Caco-2 (cell line): ENCODE measurements around the gene SCFD2. TPM values are rescaled to one million over a fixed set of nuclear protein-coding genes. Genes with fewer than 3 reads are reported as not detected.

Experiments
- BruUV-seq: library from RNA; stranded (reverse); fragments of 400-500 nt; replicated peaks from 2 replicates; lab custom pipeline; 2021; lab: Mats Ljungman, UMichigan
- CTCF ChIA-PET: fragments of 300-600 bp; sonication (Branson Sonifier 250); formaldehyde crosslinking; loops from one replicate; lab custom pipeline; 2022; ENCODE audit warnings: antibody characterized with exemption; lab: Charles Lee
- POLR2A ChIA-PET: fragments of 300-600 bp; sonication (Branson Sonifier 250); formaldehyde crosslinking; loops from one replicate; lab custom pipeline; 2022; ENCODE audit warnings: antibody characterized with exemption; lab: Charles Lee
- DNase-seq, 2 experiments: peaks; one replicate each; pipeline versions ENCODE4 v3.0.0 to v3.0.0-alpha.2; 2020 to 2022
- H3K27me3 ChIP-seq: replicated peaks from 2 replicates; pipeline ENCODE4 v1.6.0; 2011; ENCODE audit warnings: low read length; ENCODE audit not compliant: control insufficient read depth, insufficient read depth
- H3K36me3 ChIP-seq: 2 replicates; pipeline ENCODE4 v1.5.1; 2011; ENCODE audit warnings: low read length; ENCODE audit not compliant: control insufficient read depth, insufficient read depth
- H3K4me1 ChIP-seq: fragments of 250-450 bp; sonication (Bioruptor Pico); 2 replicates; pipeline ENCODE4 v1.5.1; 2020; ENCODE audit warnings: mild to moderate bottlenecking
- H3K4me3 ChIP-seq: 2 replicates; pipeline ENCODE4 v1.5.1; 2011; ENCODE audit warnings: low read depth, mild to moderate bottlenecking, control low read depth, low read length
- H3K9me3 ChIP-seq: fragments of 250-450 bp; sonication (Bioruptor Pico); 2 replicates; pipeline ENCODE4 v1.5.1; 2020; ENCODE audit warnings: mild to moderate bottlenecking, moderate library complexity
- H3K27ac Mint-ChIP-seq: one replicate; pipeline ENCODE4 v1.8.0; 2022; ENCODE audit warnings: mixed read lengths; ENCODE audit not compliant: unreplicated experiment
- H3K27me3 Mint-ChIP-seq: one replicate; pipeline ENCODE4 v1.8.0; 2022; ENCODE audit warnings: mixed read lengths; ENCODE audit not compliant: insufficient read depth, unreplicated experiment
- H3K36me3 Mint-ChIP-seq: one replicate; pipeline ENCODE4 v1.8.0; 2022; ENCODE audit warnings: mild to moderate bottlenecking, mixed read lengths; ENCODE audit not compliant: insufficient read depth, unreplicated experiment
- H3K4me1 Mint-ChIP-seq: one replicate; pipeline ENCODE4 v1.8.0; 2022; ENCODE audit warnings: low read depth, mixed read lengths; ENCODE audit not compliant: unreplicated experiment
- H3K4me3 Mint-ChIP-seq: one replicate; pipeline ENCODE4 v1.8.0; 2022; ENCODE audit warnings: mild to moderate bottlenecking, moderate library complexity, mixed read lengths; ENCODE audit not compliant: unreplicated experiment
- H3K9me3 Mint-ChIP-seq: one replicate; pipeline ENCODE4 v1.8.0; 2022; ENCODE audit warnings: mixed read lengths; ENCODE audit not compliant: unreplicated experiment
- CTCF ChIP-seq, 2 experiments: fragments of 200-600 bp in 1 of 2; IDR thresholded peaks; 1 replicate in 1 of 2; 2 replicates in 1 of 2; pipeline versions ENCODE4 v1.5.1 to v1.8.0; 2011 to 2022; ENCODE audit warnings: antibody characterized with exemption in 1 of 2, control low read depth in 1 of 2, inconsistent platforms in 1 of 2, low read depth in 1 of 2, low read length in 1 of 2, mild to moderate bottlenecking in 1 of 2, moderate library complexity in 1 of 2; ENCODE audit not compliant: insufficient read depth in 1 of 2, severe bottlenecking in 1 of 2, unreplicated experiment in 1 of 2
- intact Hi-C: fragments of 100-400 bp; cut with micrococcal nuclease; formaldehyde crosslinking; loops from one replicate; pipeline ENCODE4 v1.10.0; 2022; ENCODE audit not compliant: unreplicated experiment
- total RNA-seq: library from RNA; stranded (reverse); gene quantifications from 2 replicates; pipeline ENCODE4 v1.2.3, GENCODE V29; 2022

The SCFD2 gene
- total RNA-seq, 1 experiment from 2014 or later = 12.2 TPM

DNA sequence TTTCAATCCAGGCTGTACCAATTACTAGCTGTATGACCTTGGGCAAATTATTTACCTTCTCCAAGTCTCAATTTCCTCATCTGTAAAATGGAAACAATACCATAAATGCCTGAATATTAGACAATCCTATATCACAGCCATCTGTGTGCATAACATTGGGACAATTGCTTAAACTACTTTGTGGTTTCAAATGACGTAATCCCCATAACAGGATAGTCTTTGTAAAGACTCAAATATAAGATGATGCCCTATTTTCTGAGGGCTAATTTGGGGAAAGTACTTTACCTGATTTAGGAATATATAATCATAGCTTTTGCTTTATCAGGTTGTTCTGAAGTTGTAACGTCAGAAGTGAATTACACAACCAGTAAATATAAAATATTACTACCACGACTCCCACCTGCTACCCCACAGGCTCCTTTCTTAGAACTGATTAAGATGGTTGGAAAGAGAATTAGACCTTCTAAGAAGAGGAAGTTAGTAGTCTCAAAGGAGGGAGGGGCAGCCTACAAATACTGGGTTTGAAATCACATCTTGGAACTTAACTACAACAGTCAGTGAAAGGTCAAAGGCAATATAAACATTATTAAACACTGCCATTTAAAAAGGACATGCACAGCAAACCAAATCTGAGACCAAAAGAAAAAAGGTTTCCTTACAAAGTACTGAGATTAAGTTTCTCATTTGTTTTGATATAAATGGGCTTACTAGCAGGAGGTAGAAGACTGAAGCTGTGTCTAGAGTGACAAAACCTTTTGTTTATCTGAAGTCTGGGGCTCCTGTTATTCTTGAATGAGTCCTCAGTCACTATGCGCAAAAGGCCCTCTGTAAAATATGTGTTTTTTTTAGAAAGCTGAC is 215.0 kb downstream of the SCFD2 start:
- Histone ChIP-seq H3K27me3 (no peaks in the 10 kb centered on the region), H3K36me3 (no peaks in the 10 kb centered on the region), H3K9me3 (no peaks in the 10 kb centered on the region), H3K4me3 (no peak overlapping the region), H3K4me1 (no peaks in the 10 kb centered on the region)
- no peaks in the 10 kb centered on the region for H3K36me3 Mint-ChIP-seq
- peaks cover 20% of the 10 kb centered on the region for H3K9me3 Mint-ChIP-seq
- H3K27me3 Mint-ChIP-seq = no peaks in the 10 kb centered on the region
- H3K27ac Mint-ChIP-seq = no peak overlapping the region
- no peak for TF ChIP-seq CTCF (IDR thresholded peaks at IDR 0.05; ENCODE audit: insufficient read depth in 1 of 2, low read depth in 1 of 2, low read length in 1 of 2, severe bottlenecking in 1 of 2, unreplicated experiment in 1 of 2)
- no peaks in the 10 kb centered on the region for H3K4me1 Mint-ChIP-seq
- POLR2A ChIA-PET = no interaction called here
- H3K4me3 Mint-ChIP-seq = no peak overlapping the region
- no TSS peak for BruUV-seq
- CTCF ChIA-PET = no interaction called here
- DNase-seq = no peak
- intact Hi-C loops = no loop called here

DNA sequence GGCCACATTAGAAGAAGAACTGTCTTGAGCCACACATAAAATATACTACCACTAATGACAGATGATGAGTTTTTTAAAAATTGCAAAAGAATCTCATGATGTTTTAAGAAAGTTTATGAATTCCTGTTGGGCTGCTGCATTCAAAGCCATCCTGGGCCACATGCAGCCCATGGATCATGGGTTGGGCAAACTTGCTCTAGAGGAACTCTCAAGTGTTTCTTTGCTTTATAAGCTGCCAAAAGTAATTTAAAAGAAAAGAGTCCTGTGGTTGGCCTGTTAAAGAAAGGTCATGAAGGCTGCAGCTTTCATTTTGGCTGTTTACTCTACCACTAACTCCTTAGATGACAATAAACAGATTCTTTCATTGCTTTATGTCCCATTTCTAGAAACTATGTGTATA is 218.2 kb downstream of the SCFD2 start:
- Mint-ChIP-seq H3K27me3 (no peaks in the 10 kb centered on the region), H3K9me3 (no peaks in the 10 kb centered on the region), H3K27ac (no peak overlapping the region), H3K4me1 (no peaks in the 10 kb centered on the region), H3K36me3 (no peaks in the 10 kb centered on the region), H3K4me3 (no peak overlapping the region)
- ChIA-PET CTCF (no interaction called here), POLR2A (no interaction called here)
- TF ChIP-seq CTCF (IDR thresholded peaks at IDR 0.05; ENCODE audit: insufficient read depth in 1 of 2, low read depth in 1 of 2, low read length in 1 of 2, severe bottlenecking in 1 of 2, unreplicated experiment in 1 of 2) = no peak
- no peak for DNase-seq
- H3K9me3 ChIP-seq = no peaks in the 10 kb centered on the region
- H3K27me3 ChIP-seq = no peaks in the 10 kb centered on the region
- H3K4me3 ChIP-seq = no peak overlapping the region
- intact Hi-C loops = no loop called here
- no peaks in the 10 kb centered on the region for H3K36me3 ChIP-seq
- no peaks in the 10 kb centered on the region for H3K4me1 ChIP-seq
- BruUV-seq = no TSS peak

DNA sequence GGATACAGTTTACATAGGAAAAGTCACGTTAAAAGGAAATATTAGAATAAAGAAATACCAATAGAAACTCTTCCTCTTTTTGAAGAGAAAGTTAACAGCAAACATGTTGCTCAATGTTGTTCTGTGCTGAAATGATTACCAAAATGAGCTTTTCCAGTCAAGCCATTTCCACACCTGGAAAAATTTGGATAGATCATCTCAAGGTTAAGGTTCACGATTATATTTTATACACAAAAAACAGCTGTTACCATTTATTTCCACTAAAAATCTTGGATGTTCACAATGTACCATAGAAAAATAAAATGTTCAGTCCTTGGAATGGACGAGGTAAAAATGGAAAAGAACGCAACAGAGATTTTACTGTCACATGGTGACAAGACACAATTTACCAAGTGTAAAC is 218.7 kb downstream of the SCFD2 start:
- Mint-ChIP-seq H3K27ac (no peak overlapping the region), H3K4me3 (no peak overlapping the region), H3K4me1 (no peaks in the 10 kb centered on the region), H3K27me3 (no peaks in the 10 kb centered on the region), H3K9me3 (no peaks in the 10 kb centered on the region), H3K36me3 (no peaks in the 10 kb centered on the region)
- Histone ChIP-seq H3K27me3 (no peaks in the 10 kb centered on the region), H3K4me1 (no peaks in the 10 kb centered on the region), H3K4me3 (no peak overlapping the region), H3K36me3 (no peaks in the 10 kb centered on the region), H3K9me3 (no peaks in the 10 kb centered on the region)
- DNase-seq = no peak
- ChIA-PET CTCF (interaction anchor here (0.5 kb wide), 1 partner anchor 51 kb away, joined by 3 read pairs; no protein-coding TSS in a partner anchor), POLR2A (no interaction called here)
- BruUV-seq = no TSS peak
- intact Hi-C loops = no loop called here
- no peak for TF ChIP-seq CTCF (IDR thresholded peaks at IDR 0.05; ENCODE audit: insufficient read depth in 1 of 2, low read depth in 1 of 2, low read length in 1 of 2, severe bottlenecking in 1 of 2, unreplicated experiment in 1 of 2)
